Prostate gland (tissue), 2 donors: Measurements from ENCODE around the gene NEDD4L.

Experiments used
- POLR2AphosphoS5 ChIP-seq: sonication (generic); formaldehyde crosslinking; IDR thresholded peaks from one replicate; pipeline ENCODE4 v1.6.1; 2017; ENCODE audit warnings: antibody characterized with exemption
- TF ChIP-seq, protein P1 (sequence below), 4 experiments: fragments of 200-600 bp in 2 of 4; fragments of 450-650 bp in 2 of 4; sonication (generic) in 2 of 4; IDR thresholded peaks; 1 replicate in 3 of 4; 2 replicates in 1 of 4; pipeline ENCODE4 v1.5.1; 2016 to 2019; ENCODE audit warnings: antibody characterized with exemption in 4 of 4, mild to moderate bottlenecking in 2 of 4, moderate library complexity in 2 of 4

DNA sequence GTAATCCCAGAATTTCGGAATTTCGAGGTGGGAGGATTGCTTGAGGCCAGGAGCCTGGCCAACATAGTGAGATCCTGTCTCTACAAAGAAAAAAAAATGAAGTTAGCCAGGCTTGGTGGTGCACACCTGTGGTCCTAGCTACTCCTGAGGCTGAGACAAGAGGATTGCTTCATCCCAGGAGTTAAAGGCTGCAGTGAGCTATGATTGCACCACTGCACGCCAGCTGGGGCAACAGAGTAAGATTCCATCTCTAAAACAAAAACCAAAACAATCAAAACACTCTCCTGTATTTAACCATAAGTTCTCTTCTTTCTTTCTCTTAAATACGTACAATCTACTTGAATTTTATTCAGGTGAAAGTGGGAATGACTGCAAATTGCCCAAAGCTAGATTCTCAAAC lies 33.8 kb upstream of the NEDD4L start:
- TF ChIP-seq, protein P1, sequence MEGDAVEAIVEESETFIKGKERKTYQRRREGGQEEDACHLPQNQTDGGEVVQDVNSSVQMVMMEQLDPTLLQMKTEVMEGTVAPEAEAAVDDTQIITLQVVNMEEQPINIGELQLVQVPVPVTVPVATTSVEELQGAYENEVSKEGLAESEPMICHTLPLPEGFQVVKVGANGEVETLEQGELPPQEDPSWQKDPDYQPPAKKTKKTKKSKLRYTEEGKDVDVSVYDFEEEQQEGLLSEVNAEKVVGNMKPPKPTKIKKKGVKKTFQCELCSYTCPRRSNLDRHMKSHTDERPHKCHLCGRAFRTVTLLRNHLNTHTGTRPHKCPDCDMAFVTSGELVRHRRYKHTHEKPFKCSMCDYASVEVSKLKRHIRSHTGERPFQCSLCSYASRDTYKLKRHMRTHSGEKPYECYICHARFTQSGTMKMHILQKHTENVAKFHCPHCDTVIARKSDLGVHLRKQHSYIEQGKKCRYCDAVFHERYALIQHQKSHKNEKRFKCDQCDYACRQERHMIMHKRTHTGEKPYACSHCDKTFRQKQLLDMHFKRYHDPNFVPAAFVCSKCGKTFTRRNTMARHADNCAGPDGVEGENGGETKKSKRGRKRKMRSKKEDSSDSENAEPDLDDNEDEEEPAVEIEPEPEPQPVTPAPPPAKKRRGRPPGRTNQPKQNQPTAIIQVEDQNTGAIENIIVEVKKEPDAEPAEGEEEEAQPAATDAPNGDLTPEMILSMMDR (IDR thresholded peaks at IDR 0.05), result no peak
- TF ChIP-seq POLR2AphosphoS5, result no peak
